Measurements from ENCODE around the gene ANKMY1.
A peak's percentile ranks its signal among the peaks of the same experiment; 100 is the strongest.

The ANKMY1 gene

DNA sequence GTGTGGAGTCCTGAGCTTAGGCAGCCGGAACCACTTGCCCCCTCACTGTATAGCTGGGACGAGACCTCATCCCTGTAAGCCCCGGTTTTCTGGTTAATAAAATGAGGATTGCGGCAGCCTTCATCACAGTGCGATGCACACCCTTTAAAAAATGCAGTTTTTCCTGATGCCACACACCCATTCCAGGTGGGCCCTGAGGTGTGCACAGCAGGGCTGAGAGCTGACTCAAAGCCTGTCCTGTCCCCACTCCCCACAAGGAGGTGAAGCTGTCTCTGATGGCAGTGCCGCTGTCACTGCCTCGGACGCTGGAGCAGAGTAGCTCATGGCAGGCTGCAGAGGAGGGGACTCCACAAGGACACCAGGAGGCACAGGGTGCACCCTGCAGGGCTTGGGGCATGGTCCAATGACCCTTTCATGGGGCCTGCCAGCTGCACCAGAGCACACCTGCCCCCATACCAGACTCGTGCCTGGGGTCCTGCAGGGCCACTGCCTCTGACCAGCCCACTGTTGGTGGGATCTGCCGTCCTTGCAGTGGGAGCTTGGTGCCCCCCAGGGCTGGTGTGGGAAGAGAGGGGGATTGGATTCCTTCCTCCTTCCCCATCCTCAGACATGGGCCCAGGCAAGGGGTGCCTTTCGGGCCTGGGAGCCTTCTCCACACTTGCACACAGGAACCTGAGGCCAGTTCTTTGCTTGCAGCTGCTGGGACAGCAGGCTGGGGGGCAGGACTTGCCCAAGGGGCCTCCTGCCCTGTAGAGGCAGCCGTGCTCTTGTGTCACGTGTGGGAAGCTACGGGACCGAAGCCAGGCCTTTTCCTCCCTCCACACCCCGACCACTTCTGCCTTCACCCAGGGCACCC is 99.5 kb downstream of the ANKMY1 start:
- TF ChIP-seq, protein P1, sequence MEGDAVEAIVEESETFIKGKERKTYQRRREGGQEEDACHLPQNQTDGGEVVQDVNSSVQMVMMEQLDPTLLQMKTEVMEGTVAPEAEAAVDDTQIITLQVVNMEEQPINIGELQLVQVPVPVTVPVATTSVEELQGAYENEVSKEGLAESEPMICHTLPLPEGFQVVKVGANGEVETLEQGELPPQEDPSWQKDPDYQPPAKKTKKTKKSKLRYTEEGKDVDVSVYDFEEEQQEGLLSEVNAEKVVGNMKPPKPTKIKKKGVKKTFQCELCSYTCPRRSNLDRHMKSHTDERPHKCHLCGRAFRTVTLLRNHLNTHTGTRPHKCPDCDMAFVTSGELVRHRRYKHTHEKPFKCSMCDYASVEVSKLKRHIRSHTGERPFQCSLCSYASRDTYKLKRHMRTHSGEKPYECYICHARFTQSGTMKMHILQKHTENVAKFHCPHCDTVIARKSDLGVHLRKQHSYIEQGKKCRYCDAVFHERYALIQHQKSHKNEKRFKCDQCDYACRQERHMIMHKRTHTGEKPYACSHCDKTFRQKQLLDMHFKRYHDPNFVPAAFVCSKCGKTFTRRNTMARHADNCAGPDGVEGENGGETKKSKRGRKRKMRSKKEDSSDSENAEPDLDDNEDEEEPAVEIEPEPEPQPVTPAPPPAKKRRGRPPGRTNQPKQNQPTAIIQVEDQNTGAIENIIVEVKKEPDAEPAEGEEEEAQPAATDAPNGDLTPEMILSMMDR (IDR thresholded peaks at IDR 0.05): no peak
- TF ChIP-seq ZFX (IDR thresholded peaks at IDR 0.05; ENCODE audit: borderline replicate concordance): no peak
- no peak overlapping the region for H3K27ac ChIP-seq

DNA sequence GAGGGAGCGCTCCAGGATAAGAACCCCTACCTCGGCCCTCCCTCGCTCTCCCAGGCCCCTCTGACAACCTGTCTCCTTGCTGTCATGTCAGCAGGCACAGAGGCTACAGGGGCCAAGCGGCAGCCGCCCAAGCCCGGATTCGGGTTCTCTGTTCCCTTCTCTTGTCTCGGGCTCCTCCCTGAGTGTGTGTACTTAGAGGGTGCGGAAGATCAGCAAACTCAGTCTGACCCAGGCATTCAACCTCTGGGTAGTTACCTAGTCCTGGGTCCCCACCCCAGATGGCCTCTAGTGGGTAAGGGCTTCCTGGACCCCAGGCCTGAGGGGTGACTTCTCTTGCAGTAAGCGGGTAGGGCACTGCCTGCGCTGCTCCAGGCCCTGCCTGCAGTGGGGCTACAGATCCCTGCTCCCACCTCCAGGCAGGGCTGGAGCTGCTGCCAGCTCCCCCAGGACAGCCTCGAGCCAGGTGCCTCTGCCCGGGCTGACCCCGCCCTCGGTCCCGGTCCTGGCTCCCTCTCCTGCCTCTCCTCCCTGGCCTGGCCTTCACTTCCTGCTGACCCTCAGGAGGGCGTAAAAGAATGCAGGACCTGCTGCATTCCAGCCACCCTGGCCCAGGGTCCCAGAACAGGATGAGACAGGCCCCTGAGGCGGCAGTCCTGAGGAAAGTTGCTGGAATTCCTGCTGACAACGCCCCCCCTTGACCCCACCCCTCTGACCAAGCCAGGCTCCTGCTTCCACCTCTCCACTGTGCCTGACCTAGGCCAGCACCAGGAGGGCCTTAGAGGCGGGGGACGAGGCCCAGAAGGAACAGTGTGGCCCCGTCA is 100.4 kb downstream of the ANKMY1 start:
- no peak overlapping the region; the same call in 1 of the 2 replicates for H3K27ac ChIP-seq
- TF ChIP-seq, protein P1 (IDR thresholded peaks at IDR 0.05): no peak
- TF ChIP-seq ZFX (IDR thresholded peaks at IDR 0.05; ENCODE audit: borderline replicate concordance): no peak

DNA sequence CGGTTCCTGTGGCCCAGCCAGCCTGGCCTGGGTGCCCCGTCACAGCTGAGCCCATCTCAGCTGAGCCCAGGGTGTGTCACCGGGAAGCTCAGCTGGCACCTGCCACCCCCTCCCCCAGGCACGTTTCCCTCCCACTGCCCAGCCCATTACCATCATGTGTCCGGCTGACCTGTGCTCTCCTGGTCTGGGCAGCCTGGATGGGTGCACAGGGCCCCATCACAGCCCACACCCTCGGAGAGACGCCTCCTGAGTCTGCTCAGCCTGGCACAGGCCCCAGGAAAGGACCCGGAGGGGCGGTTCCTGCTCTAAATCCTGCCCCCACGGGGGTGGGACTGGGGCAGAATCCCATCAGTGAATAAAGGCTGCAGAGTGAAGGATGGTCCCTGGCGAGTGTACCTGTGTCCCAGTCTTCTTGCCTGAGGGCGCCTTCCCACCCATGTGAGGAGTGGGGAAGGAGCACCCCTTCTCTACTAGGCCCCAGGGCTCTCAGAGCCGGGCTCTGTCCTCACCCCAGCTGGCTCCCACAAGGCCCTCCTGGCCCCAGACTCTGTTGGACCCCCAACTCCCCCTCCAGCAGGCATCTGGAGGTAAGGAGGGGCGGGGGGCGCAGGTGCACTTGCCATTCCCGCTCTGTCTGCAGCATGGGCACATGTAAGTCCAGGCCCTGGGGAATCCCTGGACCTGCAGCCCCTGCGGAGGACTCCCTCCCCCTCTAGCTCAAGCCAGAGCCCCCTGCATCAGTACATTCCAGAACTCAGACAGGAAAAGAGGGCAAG is 101.2 kb downstream of the ANKMY1 start:
- peak overlapping the region; percentile 67 for H3K27ac ChIP-seq
- TF ChIP-seq, protein P1 (IDR thresholded peaks at IDR 0.05): no peak
- TF ChIP-seq ZFX (IDR thresholded peaks at IDR 0.05; ENCODE audit: borderline replicate concordance): no peak

DNA sequence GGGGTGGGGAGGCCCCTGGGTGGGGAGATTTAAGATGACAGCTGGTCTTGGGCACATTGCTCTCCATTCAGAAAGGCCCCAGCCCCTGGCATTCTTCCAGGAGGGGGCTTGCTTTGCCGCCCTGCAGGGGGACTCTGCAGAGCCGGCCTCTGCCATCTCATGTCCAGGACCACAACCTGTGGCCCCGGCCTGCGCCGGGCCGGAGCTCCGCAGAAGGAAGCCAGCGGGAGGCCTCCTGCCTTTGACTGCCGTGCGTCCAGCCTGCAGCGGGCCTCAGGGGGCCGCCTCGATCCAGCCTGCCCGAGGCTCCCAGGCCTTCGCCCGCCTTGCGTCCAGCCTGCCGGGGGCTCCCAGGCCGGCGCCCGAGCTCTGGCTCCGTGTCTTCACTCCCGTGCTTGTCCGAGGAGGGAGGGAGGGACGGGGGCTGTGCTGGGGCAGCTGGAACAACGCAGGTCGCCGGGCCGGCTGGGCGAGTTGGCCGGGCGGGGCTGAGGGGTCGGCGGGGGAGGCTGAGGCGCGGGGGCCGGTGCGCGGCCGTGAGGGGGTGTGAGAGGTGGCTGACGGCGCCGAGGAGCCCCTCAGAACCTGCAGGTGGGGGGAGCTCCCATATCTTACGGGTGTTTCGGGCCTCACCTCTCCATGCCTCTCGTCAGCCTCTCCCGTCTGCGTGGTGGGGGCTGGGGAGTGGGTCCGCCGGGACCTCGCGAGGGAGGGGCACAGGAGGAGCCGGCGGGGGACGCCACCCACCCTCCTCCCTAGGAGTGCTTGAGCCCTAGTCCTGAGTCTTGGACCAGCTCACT is 101.9 kb downstream of the ANKMY1 start:
- H3K27ac ChIP-seq: peak overlapping the region; percentile 67
- TF ChIP-seq, protein P1 (IDR thresholded peaks at IDR 0.05): no peak
- TF ChIP-seq ZFX (IDR thresholded peaks at IDR 0.05; ENCODE audit: borderline replicate concordance): no peak

DNA sequence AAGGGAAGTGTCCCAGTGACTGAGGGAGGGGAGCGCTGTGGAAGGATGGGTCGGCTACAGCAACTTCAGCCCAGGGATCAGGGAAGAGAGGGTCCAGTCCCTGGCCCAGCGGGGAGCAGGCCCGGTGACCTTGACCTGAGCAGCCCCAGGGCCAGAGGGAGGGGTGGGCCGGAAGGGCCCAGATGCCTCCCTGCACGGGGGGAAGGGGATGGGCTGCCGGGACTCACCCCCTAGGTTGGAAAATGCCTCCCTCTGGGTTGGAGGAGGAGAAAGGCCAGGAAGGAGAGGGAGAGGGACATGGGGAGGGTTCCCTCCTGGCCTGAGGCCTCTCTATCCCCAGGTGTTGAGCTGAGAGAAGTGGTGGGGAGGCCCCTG is 102.5 kb downstream of the ANKMY1 start:
- peak overlapping the region; percentile 67 for H3K27ac ChIP-seq

More for the DNA sequence above, 102.5 kb downstream of the ANKMY1 start:
- TF ChIP-seq, protein P1 (IDR thresholded peaks at IDR 0.05): no peak
- no peak for TF ChIP-seq ZFX (IDR thresholded peaks at IDR 0.05; ENCODE audit: borderline replicate concordance)

Measured in 22Rv1 (cell line).